Osteocyte (in vitro differentiated cells): ENCODE results near the gene RXRA. TPM values are rescaled to one million over a fixed set of nuclear protein-coding genes. Genes with fewer than 3 reads are reported as not detected.

Experiments used
- DNase-seq: peaks from one replicate; pipeline ENCODE4 v3.0.0; 2021; ENCODE audit warnings: mixed read lengths; ENCODE audit not compliant: unreplicated experiment; ENCODE audit errors: extremely low spot score
- H3K27ac Mint-ChIP-seq: one replicate; pipeline ENCODE4 v1.8.0; 2021; ENCODE audit warnings: mild to moderate bottlenecking, mixed read lengths; ENCODE audit not compliant: unreplicated experiment
- H3K27me3 Mint-ChIP-seq: one replicate; pipeline ENCODE4 v1.8.0; 2021; ENCODE audit warnings: mixed read lengths; ENCODE audit not compliant: unreplicated experiment
- H3K36me3 Mint-ChIP-seq: one replicate; pipeline ENCODE4 v1.8.0; 2021; ENCODE audit warnings: mixed read lengths; ENCODE audit not compliant: unreplicated experiment
- H3K4me1 Mint-ChIP-seq: one replicate; pipeline ENCODE4 v1.8.0; 2021; ENCODE audit warnings: mixed read lengths; ENCODE audit not compliant: unreplicated experiment
- H3K4me3 Mint-ChIP-seq: one replicate; pipeline ENCODE4 v1.8.0; 2021; ENCODE audit warnings: mild to moderate bottlenecking, moderate library complexity, mixed read lengths; ENCODE audit not compliant: unreplicated experiment
- H3K9me3 Mint-ChIP-seq: one replicate; pipeline ENCODE4 v1.8.0; 2021; ENCODE audit warnings: mixed read lengths; ENCODE audit not compliant: unreplicated experiment
- total RNA-seq: library from RNA; stranded (reverse); gene quantifications from 2 replicates; pipeline ENCODE4 v1.2.1, GENCODE V29; 2021
- TF ChIP-seq, protein P1 (sequence below): fragments of 200-600 bp; sonication (generic); IDR thresholded peaks from 2 replicates; pipeline ENCODE4 v1.5.0; 2021; ENCODE audit warnings: antibody characterized with exemption, mild to moderate bottlenecking, moderate library complexity

The RXRA gene
- total RNA-seq, 1 donor from 2014 or later, result 82.2 TPM

DNA sequence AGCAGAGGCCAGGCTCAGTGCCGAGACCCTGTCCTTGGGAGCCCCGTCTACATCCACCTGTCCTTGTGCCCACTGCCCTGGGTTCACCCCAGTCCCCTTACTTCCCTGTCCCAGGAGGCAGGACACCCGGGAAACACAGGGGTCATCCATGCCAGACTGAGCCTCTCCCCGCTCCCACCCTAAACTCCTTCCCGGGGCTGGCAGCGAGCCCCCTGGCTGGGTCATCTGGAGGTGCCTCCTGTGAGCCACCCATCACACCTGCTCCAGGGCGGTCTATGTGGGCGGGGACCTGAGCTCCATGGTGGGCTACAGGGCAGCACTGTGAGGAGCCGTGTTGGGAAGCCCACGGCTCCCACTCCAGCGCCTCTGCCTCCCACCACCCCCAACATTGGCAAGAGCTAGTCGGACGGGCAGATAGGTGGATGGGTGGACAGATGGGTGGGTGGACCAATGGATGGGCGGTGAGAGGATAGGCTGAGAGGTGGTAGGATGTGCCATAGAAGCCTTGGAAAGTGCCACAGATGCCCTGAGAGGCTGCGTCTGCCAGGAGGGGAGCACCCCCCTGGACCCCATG is 42.5 kb upstream of the RXRA start:
- Mint-ChIP-seq H3K4me3 (no peak overlapping the region), H3K27ac (no peak overlapping the region), H3K36me3 (no peaks in the 10 kb centered on the region), H3K27me3 (no peaks in the 10 kb centered on the region), H3K9me3 (no peaks in the 10 kb centered on the region), H3K4me1 (peaks cover 7% of the 10 kb centered on the region)
- no peak for DNase-seq
- TF ChIP-seq, protein P1, sequence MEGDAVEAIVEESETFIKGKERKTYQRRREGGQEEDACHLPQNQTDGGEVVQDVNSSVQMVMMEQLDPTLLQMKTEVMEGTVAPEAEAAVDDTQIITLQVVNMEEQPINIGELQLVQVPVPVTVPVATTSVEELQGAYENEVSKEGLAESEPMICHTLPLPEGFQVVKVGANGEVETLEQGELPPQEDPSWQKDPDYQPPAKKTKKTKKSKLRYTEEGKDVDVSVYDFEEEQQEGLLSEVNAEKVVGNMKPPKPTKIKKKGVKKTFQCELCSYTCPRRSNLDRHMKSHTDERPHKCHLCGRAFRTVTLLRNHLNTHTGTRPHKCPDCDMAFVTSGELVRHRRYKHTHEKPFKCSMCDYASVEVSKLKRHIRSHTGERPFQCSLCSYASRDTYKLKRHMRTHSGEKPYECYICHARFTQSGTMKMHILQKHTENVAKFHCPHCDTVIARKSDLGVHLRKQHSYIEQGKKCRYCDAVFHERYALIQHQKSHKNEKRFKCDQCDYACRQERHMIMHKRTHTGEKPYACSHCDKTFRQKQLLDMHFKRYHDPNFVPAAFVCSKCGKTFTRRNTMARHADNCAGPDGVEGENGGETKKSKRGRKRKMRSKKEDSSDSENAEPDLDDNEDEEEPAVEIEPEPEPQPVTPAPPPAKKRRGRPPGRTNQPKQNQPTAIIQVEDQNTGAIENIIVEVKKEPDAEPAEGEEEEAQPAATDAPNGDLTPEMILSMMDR, result no peak

DNA sequence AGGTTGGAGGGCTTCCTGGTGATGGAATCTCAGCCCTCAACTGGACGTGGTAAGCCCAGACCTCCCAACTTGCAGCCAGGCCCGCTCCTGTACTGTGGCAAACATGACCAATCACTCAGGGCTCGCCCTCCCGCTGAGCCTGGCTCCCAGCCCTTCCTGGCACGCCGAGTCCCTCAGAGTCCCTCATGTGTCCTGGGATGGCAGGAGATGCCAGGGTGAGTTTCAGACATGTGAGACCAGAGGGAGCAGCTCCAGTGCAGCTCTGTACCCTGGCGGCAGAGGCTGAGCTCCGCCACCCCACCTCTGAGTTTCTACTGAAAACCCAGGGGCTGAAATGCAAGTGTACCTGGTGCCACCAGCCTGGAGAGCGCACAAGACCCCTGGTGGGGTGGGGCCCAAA is 42.0 kb upstream of the RXRA start:
- no peaks in the 10 kb centered on the region for H3K36me3 Mint-ChIP-seq
- H3K9me3 Mint-ChIP-seq, result no peaks in the 10 kb centered on the region
- H3K4me3 Mint-ChIP-seq, result no peak overlapping the region
- no peak for DNase-seq
- no peaks in the 10 kb centered on the region for H3K27me3 Mint-ChIP-seq
- TF ChIP-seq, protein P1, result no peak
- no peak overlapping the region for H3K27ac Mint-ChIP-seq
- peaks cover 7% of the 10 kb centered on the region for H3K4me1 Mint-ChIP-seq

DNA sequence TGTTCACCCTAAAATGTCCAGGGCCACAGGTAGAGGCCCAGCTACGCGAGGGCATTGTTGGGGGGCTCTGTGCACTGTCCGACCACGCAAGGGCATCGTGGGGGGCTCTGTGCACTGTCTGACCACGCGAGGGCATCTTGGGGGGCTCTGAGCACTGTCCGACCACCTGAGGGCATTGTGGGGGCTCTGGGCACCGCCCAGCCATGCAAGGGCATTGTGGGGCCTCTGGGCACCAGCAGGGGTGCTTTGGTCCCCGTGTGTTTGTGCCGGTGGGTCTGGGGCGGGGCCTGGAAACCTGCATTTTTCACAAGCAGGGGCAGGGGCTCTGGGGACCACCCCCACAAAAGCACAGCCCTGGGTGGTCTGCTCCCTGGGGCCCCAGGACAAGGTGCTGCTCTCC is 41.5 kb upstream of the RXRA start:
- peaks cover 7% of the 10 kb centered on the region for H3K4me1 Mint-ChIP-seq
- TF ChIP-seq, protein P1, result no peak
- H3K9me3 Mint-ChIP-seq, result no peaks in the 10 kb centered on the region
- H3K27ac Mint-ChIP-seq, result no peak overlapping the region
- no peaks in the 10 kb centered on the region for H3K36me3 Mint-ChIP-seq
- no peak overlapping the region for H3K4me3 Mint-ChIP-seq
- H3K27me3 Mint-ChIP-seq, result no peaks in the 10 kb centered on the region
- no peak for DNase-seq

DNA sequence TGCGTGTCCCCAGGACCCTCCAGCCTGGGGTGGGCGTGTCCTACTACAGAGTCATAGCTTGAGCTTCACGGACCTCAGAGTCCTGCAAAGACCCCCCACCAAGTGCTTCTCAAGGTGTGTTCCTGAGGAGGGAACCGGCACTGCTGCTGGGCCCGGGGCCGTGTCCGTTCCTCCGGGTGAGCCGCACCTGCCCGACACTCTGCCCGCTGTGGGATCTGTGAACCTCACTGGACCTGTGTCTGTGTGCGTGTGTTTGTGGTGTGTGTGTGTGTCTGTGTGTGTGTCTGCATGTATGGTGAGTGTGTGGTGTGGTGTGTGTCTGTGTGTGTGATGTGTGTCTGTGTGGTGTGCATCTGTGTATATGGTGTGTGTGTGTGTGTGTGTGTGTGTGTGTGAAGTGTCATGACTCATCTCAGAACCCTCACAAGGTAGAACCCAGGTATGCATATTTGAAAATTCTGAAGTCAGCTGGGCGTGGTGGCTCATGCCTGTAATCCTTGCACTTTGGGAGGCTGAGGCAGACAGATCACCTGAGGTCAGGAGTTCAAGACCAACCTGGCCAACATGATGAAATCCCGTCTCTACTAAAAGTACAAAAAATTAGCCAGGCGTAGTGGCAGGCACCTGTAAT is 40.9 kb upstream of the RXRA start:
- Mint-ChIP-seq H3K4me3 (no peak overlapping the region), H3K27me3 (no peaks in the 10 kb centered on the region), H3K4me1 (peaks cover 7% of the 10 kb centered on the region), H3K36me3 (no peaks in the 10 kb centered on the region), H3K27ac (no peak overlapping the region), H3K9me3 (no peaks in the 10 kb centered on the region)
- no peak for DNase-seq
- TF ChIP-seq, protein P1, result no peak

DNA sequence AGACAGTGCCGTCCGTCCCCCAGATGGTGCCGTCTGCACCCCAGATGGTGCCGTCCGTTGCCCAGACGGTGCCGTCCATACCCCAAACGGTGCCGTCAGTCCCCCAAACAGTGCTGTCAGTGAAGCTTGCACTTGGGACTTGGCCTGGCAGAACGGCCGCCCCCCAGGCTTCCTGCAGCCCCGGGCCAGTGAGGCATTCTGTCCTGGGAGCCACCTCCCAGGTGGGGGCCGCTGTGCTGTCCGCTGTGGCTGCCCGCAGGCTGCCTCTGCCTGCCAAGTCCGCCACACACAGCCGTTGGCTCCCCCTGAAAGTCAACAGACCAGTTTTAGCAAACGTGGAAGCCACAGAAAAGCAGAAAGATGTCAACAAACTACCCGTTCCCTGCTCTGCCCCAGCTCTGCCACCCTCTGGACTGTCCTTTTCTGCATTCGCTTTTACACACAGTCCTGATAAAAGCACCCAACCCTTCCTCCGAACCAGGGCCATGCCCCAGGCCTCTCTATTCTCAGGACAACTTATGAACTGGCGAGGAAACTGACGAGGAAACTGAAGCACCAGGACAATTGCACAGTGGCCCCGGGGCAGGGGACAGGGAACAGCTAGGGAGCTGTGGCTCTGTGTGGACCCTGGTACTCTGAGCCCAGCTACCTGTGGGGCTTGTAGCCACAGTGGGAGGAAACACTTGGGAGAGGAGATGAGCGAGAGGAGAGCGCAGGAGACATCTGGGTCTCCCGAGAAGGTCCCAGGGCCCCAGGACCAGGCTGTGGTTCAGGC is 39.6 kb upstream of the RXRA start:
- Mint-ChIP-seq H3K27me3 (no peaks in the 10 kb centered on the region), H3K36me3 (no peaks in the 10 kb centered on the region), H3K4me3 (no peak overlapping the region), H3K9me3 (no peaks in the 10 kb centered on the region), H3K4me1 (peaks cover 7% of the 10 kb centered on the region), H3K27ac (no peak overlapping the region)
- DNase-seq, result no peak
- TF ChIP-seq, protein P1, result peak; percentile 18
